Measurements from ENCODE around the gene NANOS1. TPM values are rescaled to one million over a fixed set of nuclear protein-coding genes. Genes with fewer than 3 reads are reported as not detected.

NANOS1 gene, protein sequence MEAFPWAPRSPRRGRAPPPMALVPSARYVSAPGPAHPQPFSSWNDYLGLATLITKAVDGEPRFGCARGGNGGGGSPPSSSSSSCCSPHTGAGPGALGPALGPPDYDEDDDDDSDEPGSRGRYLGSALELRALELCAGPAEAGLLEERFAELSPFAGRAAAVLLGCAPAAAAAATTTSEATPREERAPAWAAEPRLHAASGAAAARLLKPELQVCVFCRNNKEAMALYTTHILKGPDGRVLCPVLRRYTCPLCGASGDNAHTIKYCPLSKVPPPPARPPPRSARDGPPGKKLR
- 1.9 TPM for polyA plus RNA-seq
- long read RNA-seq, donor 1, full-length matches to known transcripts = 20 of 20 reads
- long read RNA-seq, donor 1, partial matches to known transcripts = 0 of 20 reads
- long read RNA-seq, donor 1, other reads (novel, unspliced or antisense) = 0 of 20 reads
- long read RNA-seq, donor 2, full-length matches to known transcripts = 40 of 40 reads
- long read RNA-seq, donor 2, partial matches to known transcripts = 0 of 40 reads
- long read RNA-seq, donor 2, other reads (novel, unspliced or antisense) = 0 of 40 reads
- long read RNA-seq, donor 3 = 0 reads
- long read RNA-seq, donor 4, full-length matches to known transcripts = 4 of 4 reads
- long read RNA-seq, donor 4, partial matches to known transcripts = 0 of 4 reads
- long read RNA-seq, donor 4, other reads (novel, unspliced or antisense) = 0 of 4 reads
- long read RNA-seq, donor 5, full-length matches to known transcripts = 13 of 148 reads
- long read RNA-seq, donor 5, partial matches to known transcripts = 89 of 148 reads
- long read RNA-seq, donor 5, other reads (novel, unspliced or antisense) = 46 of 148 reads
- long read RNA-seq, donor 6, full-length matches to known transcripts = 43 of 43 reads
- long read RNA-seq, donor 6, partial matches to known transcripts = 0 of 43 reads
- long read RNA-seq, donor 6, other reads (novel, unspliced or antisense) = 0 of 43 reads
- long read RNA-seq, donor 7, full-length matches to known transcripts = 22 of 223 reads
- long read RNA-seq, donor 7, partial matches to known transcripts = 164 of 223 reads
- long read RNA-seq, donor 7, other reads (novel, unspliced or antisense) = 37 of 223 reads
- long read RNA-seq, donor 8, full-length matches to known transcripts = 33 of 33 reads
- long read RNA-seq, donor 8, partial matches to known transcripts = 0 of 33 reads
- long read RNA-seq, donor 8, other reads (novel, unspliced or antisense) = 0 of 33 reads
- long read RNA-seq, donor 9, full-length matches to known transcripts = 16 of 56 reads
- long read RNA-seq, donor 9, partial matches to known transcripts = 40 of 56 reads
- long read RNA-seq, donor 9, other reads (novel, unspliced or antisense) = 0 of 56 reads
- long read RNA-seq, donor 10, full-length matches to known transcripts = 35 of 469 reads
- long read RNA-seq, donor 10, partial matches to known transcripts = 429 of 469 reads
- long read RNA-seq, donor 10, other reads (novel, unspliced or antisense) = 5 of 469 reads
- long read RNA-seq, donor 11, full-length matches to known transcripts = 14 of 14 reads
- long read RNA-seq, donor 11, partial matches to known transcripts = 0 of 14 reads
- long read RNA-seq, donor 11, other reads (novel, unspliced or antisense) = 0 of 14 reads

DNA sequence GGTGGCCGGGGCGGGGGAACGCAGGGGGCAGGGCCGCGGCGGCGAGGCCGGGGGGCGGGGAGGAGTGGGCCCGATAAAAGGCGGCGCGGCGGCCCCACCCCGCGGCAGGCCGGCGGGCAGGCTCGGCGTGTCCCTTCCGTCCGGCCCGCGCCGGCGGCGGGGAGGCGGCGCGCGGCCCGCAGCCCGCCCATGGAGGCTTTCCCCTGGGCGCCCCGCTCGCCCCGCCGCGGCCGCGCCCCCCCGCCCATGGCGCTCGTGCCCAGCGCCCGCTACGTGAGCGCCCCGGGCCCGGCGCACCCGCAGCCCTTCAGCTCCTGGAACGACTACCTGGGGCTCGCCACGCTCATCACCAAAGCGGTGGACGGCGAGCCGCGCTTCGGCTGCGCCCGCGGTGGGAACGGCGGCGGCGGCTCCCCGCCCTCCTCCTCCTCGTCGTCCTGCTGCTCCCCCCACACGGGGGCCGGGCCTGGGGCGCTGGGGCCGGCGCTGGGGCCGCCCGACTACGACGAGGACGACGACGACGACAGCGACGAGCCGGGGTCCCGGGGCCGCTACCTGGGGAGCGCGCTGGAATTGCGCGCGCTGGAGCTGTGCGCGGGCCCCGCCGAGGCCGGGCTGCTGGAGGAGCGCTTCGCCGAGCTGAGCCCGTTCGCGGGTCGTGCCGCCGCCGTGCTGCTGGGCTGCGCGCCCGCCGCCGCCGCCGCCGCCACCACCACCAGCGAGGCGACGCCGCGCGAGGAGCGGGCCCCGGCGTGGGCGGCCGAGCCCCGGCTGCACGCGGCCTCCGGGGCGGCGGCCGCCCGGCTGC, at the start of gene NANOS1:
Gene NANOS1, plus strand, starts transcription at position 102 of the 808 bp plus-strand sequence. Its CDS starts 88 bp downstream, at position 190.
- Histone ChIP-seq H3K27ac (ENCODE audit: low read length) (no peak within 1 kb of the TSS), H3K4me1 (ENCODE audit: control insufficient read depth, insufficient read depth, low read length) (peaks cover 3% of the 10 kb centered on the region), H3K4me3 (ENCODE audit: low read length) (peak within 1 kb of the TSS; percentile 38), H3K36me3 (ENCODE audit: control insufficient read depth, insufficient read depth, low read length) (peaks cover 20% of the 10 kb centered on the region), H3K27me3 (ENCODE audit: control insufficient read depth, insufficient read depth, low read length) (no peaks in the 10 kb centered on the region), H3K9me3 (ENCODE audit: control insufficient read depth, low read depth, low read length) (no peaks in the 10 kb centered on the region)
- no CpG with 5 or more reads among the region's 136 CpGs for WGBS (ENCODE audit: insufficient coverage, low lambda C conversion rate)
- DNase-seq = peak in 1 of 2 donors; percentile 57

DNA sequence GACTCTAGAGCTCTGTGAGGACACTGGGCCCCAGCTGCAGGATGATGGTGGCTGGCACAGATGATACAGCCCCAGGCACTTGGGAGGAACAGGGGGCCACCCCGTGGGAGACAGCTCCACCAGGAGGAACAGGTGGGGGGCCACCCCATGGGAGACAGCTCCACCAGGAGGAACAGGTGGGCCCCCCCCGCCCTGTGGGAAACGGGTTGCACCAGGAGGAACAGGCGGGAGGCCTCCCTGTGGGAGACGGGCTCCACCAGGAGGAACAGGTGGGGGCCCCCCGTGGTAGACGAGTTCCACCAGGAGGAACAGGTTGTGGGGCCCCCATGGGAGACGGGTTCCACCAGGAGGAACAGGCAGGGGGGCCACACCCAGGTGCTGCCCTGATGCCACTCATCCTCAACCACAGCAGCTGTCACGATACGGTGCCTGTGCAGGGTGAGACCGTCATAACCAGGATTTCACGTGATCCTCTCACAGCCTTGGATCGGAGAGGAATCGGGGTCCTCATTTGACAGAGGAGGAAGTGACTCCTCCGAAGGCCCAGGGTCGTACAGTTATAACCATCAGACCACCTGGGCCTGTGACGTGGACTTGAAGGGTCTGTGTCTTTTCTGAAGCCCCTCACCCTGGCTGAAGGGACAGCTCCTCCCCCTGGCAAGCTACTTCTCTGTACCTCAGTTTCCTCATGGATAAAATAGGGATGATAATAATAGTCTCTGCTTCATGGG, 49.2 kb upstream of the NANOS1 start:
- WGBS (ENCODE audit: insufficient coverage, low lambda C conversion rate) = no CpG with 5 or more reads among the region's 17 CpGs

DNA sequence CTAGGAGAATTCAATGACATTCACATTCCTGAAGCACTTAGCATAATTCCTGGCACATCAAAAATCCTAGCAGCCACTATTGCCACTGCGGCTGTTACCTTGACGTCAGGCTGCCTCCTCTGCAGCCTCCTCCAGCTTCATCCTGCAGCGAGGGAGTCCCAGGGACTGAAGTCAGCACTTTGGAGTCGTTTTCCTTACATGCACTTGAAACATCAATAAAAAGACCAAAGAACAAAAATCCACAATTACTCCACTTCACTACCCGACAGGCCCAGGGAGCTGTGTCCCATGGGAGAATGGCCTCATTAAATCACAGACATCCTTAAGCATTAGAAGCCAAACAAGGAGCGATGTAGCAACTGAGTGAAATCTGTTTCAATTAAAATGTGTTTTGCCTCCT, 48.6 kb upstream of the NANOS1 start:
- peaks cover 3% of the 10 kb centered on the region for H3K9me3 ChIP-seq (ENCODE audit: control insufficient read depth, low read depth, low read length)
- no peaks in the 10 kb centered on the region for H3K36me3 ChIP-seq (ENCODE audit: control insufficient read depth, insufficient read depth, low read length)
- no peak overlapping the region for H3K4me3 ChIP-seq (ENCODE audit: low read length)
- H3K4me1 ChIP-seq (ENCODE audit: control insufficient read depth, insufficient read depth, low read length) = no peaks in the 10 kb centered on the region
- WGBS (ENCODE audit: insufficient coverage, low lambda C conversion rate) = no CpG with 5 or more reads among the region's 6 CpGs
- H3K27ac ChIP-seq (ENCODE audit: low read length) = no peak overlapping the region
- no peak for DNase-seq
- H3K27me3 ChIP-seq (ENCODE audit: control insufficient read depth, insufficient read depth, low read length) = no peaks in the 10 kb centered on the region

More for the DNA sequence above, 49.2 kb upstream of the NANOS1 start:
- no peak overlapping the region for H3K4me3 ChIP-seq (ENCODE audit: low read length)
- no peak overlapping the region for H3K27ac ChIP-seq (ENCODE audit: low read length)
- no peak for DNase-seq
- no peaks in the 10 kb centered on the region for H3K4me1 ChIP-seq (ENCODE audit: control insufficient read depth, insufficient read depth, low read length)
- H3K27me3 ChIP-seq (ENCODE audit: control insufficient read depth, insufficient read depth, low read length) = no peaks in the 10 kb centered on the region
- no peaks in the 10 kb centered on the region for H3K36me3 ChIP-seq (ENCODE audit: control insufficient read depth, insufficient read depth, low read length)
- peaks cover under 1% of the 10 kb centered on the region for H3K9me3 ChIP-seq (ENCODE audit: control insufficient read depth, low read depth, low read length)

DNA sequence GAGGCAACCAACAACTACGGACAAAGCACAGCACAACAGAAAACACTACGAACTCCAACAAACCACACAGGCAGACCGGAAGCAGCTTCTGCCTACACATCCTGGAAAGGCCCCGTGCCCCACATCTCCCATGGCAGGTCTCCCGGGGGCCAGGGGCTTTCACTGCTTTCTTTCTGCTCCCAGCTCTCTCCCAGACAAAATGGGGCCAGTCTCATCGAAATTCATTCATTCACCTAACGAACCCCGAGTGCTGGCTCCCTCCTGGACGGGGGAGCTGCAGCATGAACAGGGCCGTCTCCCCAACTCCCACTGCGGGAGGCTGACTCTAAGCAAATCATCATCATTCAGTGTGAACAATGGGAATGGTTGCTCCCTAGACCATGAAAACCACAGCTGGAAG, 47.6 kb upstream of the NANOS1 start:
- Histone ChIP-seq H3K9me3 (ENCODE audit: control insufficient read depth, low read depth, low read length) (peaks cover 3% of the 10 kb centered on the region), H3K4me3 (ENCODE audit: low read length) (no peak overlapping the region), H3K27me3 (ENCODE audit: control insufficient read depth, insufficient read depth, low read length) (no peaks in the 10 kb centered on the region), H3K4me1 (ENCODE audit: control insufficient read depth, insufficient read depth, low read length) (no peaks in the 10 kb centered on the region), H3K27ac (ENCODE audit: low read length) (no peak overlapping the region), H3K36me3 (ENCODE audit: control insufficient read depth, insufficient read depth, low read length) (no peaks in the 10 kb centered on the region)
- no CpG with 5 or more reads among the region's 11 CpGs for WGBS (ENCODE audit: insufficient coverage, low lambda C conversion rate)
- no peak for DNase-seq

DNA sequence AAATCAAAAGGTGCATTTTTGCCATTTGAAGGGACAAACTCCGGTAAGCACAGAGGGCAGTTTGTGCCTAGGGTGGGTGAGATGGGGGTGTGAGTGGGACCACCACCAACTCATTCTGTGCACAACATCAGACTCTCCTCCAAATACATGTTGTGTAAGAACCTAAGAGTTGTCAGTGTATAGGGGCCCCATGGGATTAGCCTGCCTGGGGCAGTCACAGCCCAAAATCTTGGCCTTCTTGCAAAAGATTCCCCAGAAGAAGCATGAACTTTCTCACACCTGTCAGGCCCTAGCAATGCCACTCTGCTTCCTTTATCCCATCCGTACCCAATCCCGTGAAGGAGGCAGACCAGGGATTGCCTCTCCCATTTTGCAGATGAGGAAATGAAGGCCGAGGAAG, 47.1 kb upstream of the NANOS1 start:
- H3K27ac ChIP-seq (ENCODE audit: low read length) = no peak overlapping the region
- H3K4me1 ChIP-seq (ENCODE audit: control insufficient read depth, insufficient read depth, low read length) = no peaks in the 10 kb centered on the region
- H3K36me3 ChIP-seq (ENCODE audit: control insufficient read depth, insufficient read depth, low read length) = no peaks in the 10 kb centered on the region
- WGBS (ENCODE audit: insufficient coverage, low lambda C conversion rate) = no CpG with 5 or more reads among the region's 4 CpGs
- no peaks in the 10 kb centered on the region for H3K27me3 ChIP-seq (ENCODE audit: control insufficient read depth, insufficient read depth, low read length)
- H3K4me3 ChIP-seq (ENCODE audit: low read length) = no peak overlapping the region
- peaks cover 3% of the 10 kb centered on the region for H3K9me3 ChIP-seq (ENCODE audit: control insufficient read depth, low read depth, low read length)
- DNase-seq = no peak

DNA sequence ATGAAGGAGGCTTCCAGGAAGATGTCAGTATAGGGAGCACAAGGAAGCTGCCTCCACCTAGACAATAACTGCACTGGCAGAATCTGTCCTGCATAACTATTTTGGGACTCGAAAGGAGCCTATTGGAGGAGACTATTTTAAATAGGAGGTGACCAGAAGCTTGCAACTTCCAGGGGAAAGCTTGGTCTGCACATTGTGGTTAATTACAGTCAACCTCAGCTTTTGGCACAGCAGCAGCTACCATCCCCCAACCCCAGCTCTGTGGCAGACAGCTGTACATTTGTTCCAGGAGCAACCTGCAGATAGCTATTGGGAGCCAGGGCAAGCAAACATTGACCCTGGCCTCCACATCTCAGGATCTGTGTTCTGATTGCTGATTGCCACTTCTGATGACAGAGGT, 46.3 kb upstream of the NANOS1 start:
- Histone ChIP-seq H3K9me3 (ENCODE audit: control insufficient read depth, low read depth, low read length) (peaks cover 3% of the 10 kb centered on the region), H3K4me3 (ENCODE audit: low read length) (no peak overlapping the region), H3K27ac (ENCODE audit: low read length) (no peak overlapping the region), H3K36me3 (ENCODE audit: control insufficient read depth, insufficient read depth, low read length) (no peaks in the 10 kb centered on the region), H3K4me1 (ENCODE audit: control insufficient read depth, insufficient read depth, low read length) (no peaks in the 10 kb centered on the region), H3K27me3 (ENCODE audit: control insufficient read depth, insufficient read depth, low read length) (no peaks in the 10 kb centered on the region)
- no CpG with 5 or more reads among the region's 1 CpG for WGBS (ENCODE audit: insufficient coverage, low lambda C conversion rate)
- no peak for DNase-seq

DNA sequence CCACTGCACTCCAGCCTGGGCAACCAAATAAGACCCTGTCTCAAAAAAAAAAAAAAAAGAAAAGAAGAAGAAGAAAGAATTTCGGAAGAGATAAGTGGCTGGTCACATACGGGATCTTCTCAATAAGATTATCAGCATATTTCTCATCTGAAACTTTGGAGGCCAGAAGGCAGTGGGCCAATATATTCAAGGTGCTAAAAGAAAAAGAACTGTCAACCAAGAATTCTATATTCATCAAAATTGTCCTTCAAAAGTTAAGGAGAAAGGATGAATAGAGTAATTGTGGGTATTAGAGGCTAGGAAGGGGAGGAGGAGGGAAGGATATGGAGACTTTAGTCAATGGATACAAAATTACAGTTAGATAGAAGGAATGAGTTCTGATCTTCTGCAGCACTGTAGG, 43.9 kb upstream of the NANOS1 start:
- Histone ChIP-seq H3K36me3 (ENCODE audit: control insufficient read depth, insufficient read depth, low read length) (no peaks in the 10 kb centered on the region), H3K27ac (ENCODE audit: low read length) (no peak overlapping the region), H3K9me3 (ENCODE audit: control insufficient read depth, low read depth, low read length) (peaks cover 3% of the 10 kb centered on the region), H3K27me3 (ENCODE audit: control insufficient read depth, insufficient read depth, low read length) (no peaks in the 10 kb centered on the region), H3K4me1 (ENCODE audit: control insufficient read depth, insufficient read depth, low read length) (no peaks in the 10 kb centered on the region), H3K4me3 (ENCODE audit: low read length) (no peak overlapping the region)
- 100% methylated on average over 1 of the region's 2 CpGs for WGBS (ENCODE audit: insufficient coverage, low lambda C conversion rate)
- no peak for DNase-seq

DNA sequence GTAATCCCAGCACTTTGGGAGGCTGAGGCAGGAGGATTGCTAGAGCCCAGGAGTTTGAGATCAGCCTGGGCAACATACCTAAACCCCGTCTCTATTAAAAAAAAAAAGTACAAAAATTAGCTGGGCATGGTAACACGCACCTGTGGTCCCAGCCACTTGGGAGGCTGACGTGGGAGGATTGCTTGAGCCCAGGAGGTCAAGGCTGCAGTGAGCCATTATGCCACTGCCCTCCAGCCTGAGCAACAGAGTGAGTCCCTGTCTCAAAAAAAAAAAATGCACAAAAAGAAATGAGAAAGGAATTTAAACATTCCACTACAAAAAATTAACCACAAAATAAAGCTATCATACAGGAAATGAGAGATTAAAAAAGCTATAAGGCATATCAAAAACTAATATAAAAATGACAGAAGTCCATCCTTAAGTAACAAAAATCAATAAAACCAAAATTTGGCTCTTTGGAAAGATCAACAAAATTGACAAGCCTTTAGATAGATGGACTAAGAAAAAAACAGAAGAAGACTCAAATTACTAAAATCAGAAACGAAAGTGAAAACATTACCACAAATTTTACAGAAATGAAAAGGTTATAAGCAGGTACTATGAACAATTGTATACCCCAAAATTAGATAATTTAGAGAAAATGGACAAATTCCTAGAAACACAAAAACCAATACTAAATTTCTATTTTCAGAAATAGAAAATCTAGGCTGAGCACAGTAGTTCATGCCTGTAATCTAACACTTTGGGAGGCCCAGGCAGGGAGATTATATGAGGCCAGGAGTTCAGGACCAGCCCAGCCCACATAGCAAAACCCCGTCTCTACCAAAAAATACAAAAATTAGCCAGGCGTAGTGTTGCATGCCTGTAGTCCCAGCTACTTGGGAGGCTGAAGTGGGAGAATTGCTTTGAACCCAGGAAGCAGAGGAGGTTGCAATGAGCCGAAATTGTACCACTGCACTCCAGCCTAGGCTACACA, 42.4 kb upstream of the NANOS1 start:
- H3K4me1 ChIP-seq (ENCODE audit: control insufficient read depth, insufficient read depth, low read length) = no peaks in the 10 kb centered on the region
- peaks cover 3% of the 10 kb centered on the region for H3K9me3 ChIP-seq (ENCODE audit: control insufficient read depth, low read depth, low read length)
- DNase-seq = no peak
- 100% methylated on average over 1 of the region's 7 CpGs for WGBS (ENCODE audit: insufficient coverage, low lambda C conversion rate)
- no peaks in the 10 kb centered on the region for H3K36me3 ChIP-seq (ENCODE audit: control insufficient read depth, insufficient read depth, low read length)
- H3K27me3 ChIP-seq (ENCODE audit: control insufficient read depth, insufficient read depth, low read length) = peaks cover 6% of the 10 kb centered on the region
- no peak overlapping the region for H3K4me3 ChIP-seq (ENCODE audit: low read length)
- no peak overlapping the region for H3K27ac ChIP-seq (ENCODE audit: low read length)

All from large intestine (tissue), 12 donors.